ENCODE measurements around the gene GIMD1.
"Not testable (repeated sequence)": the region's sequence is repeated elsewhere in the genome, so short reads cannot be mapped to it uniquely, and the experiment has no call there.

GIMD1 gene

DNA sequence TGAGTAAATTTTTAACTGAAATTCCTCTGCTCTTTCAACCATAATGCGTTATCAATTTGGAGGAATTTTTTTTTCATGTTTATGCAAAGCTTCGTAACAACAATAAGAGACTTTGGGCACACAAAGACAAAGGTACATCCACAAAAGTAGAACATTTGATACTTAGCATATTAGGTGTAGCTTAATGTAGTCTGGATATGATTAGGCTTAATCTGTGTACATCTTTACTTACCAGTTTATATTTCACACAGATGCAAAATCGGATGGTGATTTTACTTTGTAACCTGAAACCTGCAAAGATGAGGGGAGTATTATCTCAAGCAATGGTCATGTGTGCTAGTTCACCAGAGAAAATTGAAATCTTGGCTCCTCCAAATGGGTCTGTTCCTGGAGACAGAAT, 32.0 kb downstream of the GIMD1 start:
- no peak for DNase-seq (ENCODE audit: extremely low spot score)
- ChIA-PET POLR2A (no interaction called here), CTCF (no interaction called here)
- TF ChIP-seq SP1 (IDR thresholded peaks at IDR 0.05) (no peak), ELF4 (IDR thresholded peaks at IDR 0.05) (no peak), ZNF384 (IDR thresholded peaks at IDR 0.05) (no peak), FOXA1 (IDR thresholded peaks at IDR 0.05) (no peak), ARNT (IDR thresholded peaks at IDR 0.05) (no peak), SUZ12 (IDR thresholded peaks at IDR 0.05) (no peak), FOXK2 (IDR thresholded peaks at IDR 0.05) (no peak), HDGF (IDR thresholded peaks at IDR 0.05; ENCODE audit: borderline replicate concordance) (no peak), LEF1 (IDR thresholded peaks at IDR 0.05; ENCODE audit: borderline replicate concordance) (no peak)
- TF ChIP-seq, protein P1, sequence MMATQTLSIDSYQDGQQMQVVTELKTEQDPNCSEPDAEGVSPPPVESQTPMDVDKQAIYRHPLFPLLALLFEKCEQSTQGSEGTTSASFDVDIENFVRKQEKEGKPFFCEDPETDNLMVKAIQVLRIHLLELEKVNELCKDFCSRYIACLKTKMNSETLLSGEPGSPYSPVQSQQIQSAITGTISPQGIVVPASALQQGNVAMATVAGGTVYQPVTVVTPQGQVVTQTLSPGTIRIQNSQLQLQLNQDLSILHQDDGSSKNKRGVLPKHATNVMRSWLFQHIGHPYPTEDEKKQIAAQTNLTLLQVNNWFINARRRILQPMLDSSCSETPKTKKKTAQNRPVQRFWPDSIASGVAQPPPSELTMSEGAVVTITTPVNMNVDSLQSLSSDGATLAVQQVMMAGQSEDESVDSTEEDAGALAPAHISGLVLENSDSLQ (IDR thresholded peaks at IDR 0.05), result no peak

DNA sequence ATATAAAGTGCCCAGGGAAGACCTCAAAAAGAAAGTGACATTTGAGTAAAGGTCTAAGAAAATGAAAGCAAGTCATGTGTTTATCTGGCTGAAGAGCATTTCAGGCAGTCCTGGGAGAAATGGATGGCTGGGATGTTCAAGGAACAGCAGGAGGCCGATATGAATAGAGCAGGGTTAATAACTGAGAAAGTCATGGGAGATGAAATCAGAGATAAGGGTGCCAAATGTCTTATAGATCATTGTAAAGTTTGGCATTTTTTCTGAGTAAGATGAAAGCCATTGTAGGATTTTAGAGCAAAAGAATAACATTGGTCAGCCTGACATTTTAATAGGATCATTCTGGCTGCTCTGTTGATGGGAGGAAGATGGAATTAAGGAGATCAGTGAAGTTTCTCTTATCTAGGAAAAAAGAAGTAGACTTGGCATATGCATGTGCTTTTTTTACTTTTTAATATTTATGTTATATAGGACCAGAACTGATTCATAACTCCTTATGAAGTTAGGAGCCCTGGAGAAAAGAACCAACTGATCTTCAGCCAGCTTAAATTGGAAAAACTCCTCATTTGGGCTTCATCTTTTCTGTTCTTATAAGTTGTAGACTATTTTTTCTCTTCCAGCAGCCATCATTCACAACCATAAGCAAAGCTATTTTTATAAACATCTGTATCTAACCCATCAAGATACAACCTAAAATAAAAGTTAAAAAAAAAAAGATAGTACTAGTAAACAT, 33.7 kb downstream of the GIMD1 start:
- CTCF ChIA-PET, result interaction anchor here (0.6 kb wide), 1 partner anchor 21 kb away, joined by 10 read pairs; no protein-coding TSS in a partner anchor
- no peak for DNase-seq (ENCODE audit: extremely low spot score)
- no peak for TF ChIP-seq ZNF384 (IDR thresholded peaks at IDR 0.05)
- TF ChIP-seq ARNT (IDR thresholded peaks at IDR 0.05), result no peak
- TF ChIP-seq CTBP1 (IDR thresholded peaks at IDR 0.05; ENCODE audit: borderline replicate concordance), result no peak
- TF ChIP-seq ELF4 (IDR thresholded peaks at IDR 0.05), result no peak
- no peak for TF ChIP-seq FOXK2 (IDR thresholded peaks at IDR 0.05)
- no peak for TF ChIP-seq TARDBP (IDR thresholded peaks at IDR 0.05)
- no peak for TF ChIP-seq LEF1 (IDR thresholded peaks at IDR 0.05; ENCODE audit: borderline replicate concordance)
- no peak for TF ChIP-seq FOXM1 (IDR thresholded peaks at IDR 0.05; ENCODE audit: borderline replicate concordance)
- POLR2A ChIA-PET, result no interaction called here

DNA sequence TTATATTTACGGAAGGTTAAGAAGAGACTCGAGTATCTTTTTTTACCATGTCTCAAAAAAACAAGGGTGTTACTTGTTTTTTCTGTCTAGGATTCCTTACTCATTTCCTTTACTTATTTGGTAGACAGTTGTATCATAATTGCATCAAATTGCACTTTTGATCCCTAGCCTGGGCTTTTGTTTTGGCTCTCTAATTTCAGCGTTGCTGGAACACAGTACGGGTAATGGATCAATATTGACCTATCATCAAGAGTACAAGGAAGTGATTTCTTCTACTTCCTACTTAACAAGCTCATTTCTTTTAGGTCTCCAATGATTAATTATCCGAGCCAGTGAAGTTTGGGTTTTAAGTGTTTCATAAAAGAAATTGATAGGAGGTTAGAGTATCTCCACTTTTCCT, 35.4 kb downstream of the GIMD1 start:
- CTCF ChIA-PET, result no interaction called here
- POLR2A ChIA-PET, result no interaction called here
- TF ChIP-seq FOXM1 (IDR thresholded peaks at IDR 0.05; ENCODE audit: borderline replicate concordance) (no peak), CTBP1 (IDR thresholded peaks at IDR 0.05; ENCODE audit: borderline replicate concordance) (no peak), ARNT (IDR thresholded peaks at IDR 0.05) (no peak), L3MBTL2 (conservative IDR thresholded peaks at IDR 0.05) (no peak), FOXK2 (IDR thresholded peaks at IDR 0.05) (no peak), SUZ12 (IDR thresholded peaks at IDR 0.05) (no peak), ELF4 (IDR thresholded peaks at IDR 0.05) (no peak), ZNF384 (IDR thresholded peaks at IDR 0.05) (no peak), FOXA1 (IDR thresholded peaks at IDR 0.05) (no peak), NFRKB (IDR thresholded peaks at IDR 0.05) (no peak), SP1 (IDR thresholded peaks at IDR 0.05) (no peak), BHLHE40 (IDR thresholded peaks at IDR 0.05; ENCODE audit: borderline replicate concordance) (no peak), LEF1 (IDR thresholded peaks at IDR 0.05; ENCODE audit: borderline replicate concordance) (no peak), TARDBP (IDR thresholded peaks at IDR 0.05) (no peak)
- no peak for DNase-seq (ENCODE audit: extremely low spot score)

DNA sequence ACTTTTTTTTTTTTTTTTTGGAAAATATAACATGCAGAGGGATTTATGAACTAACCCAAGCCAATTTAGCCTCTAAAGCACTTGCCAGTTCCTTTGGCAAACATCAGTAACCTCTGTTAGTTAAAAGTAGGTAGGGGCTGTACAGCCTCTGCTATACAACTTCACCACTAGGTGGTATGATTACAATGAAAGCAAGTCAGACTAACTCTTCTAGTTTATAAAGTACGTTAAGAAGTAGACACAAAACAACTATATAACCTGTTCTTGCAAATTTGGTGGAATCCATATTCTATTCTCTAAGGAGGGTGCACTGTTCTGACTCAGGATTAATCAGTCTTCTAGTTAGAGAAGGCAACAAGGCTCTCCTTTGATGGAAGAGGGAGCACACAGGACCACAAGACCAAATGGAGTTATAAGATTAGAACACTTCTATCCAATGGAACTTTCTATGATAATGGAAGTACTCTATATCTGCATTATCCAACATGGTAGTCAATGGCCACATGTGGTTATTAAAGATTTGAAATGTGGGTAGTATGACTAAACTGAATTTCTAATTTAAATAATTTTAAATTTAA, 39.4 kb downstream of the GIMD1 start:
- peak; percentile 34 for DNase-seq (ENCODE audit: extremely low spot score)
- no peak for TF ChIP-seq SUZ12 (IDR thresholded peaks at IDR 0.05)
- TF ChIP-seq, protein P1 (IDR thresholded peaks at IDR 0.05), result no peak
- TF ChIP-seq BHLHE40 (IDR thresholded peaks at IDR 0.05; ENCODE audit: borderline replicate concordance), result no peak
- TF ChIP-seq FOXM1 (IDR thresholded peaks at IDR 0.05; ENCODE audit: borderline replicate concordance), result no peak
- TF ChIP-seq FOXK2 (IDR thresholded peaks at IDR 0.05), result no peak
- no peak for TF ChIP-seq CTBP1 (IDR thresholded peaks at IDR 0.05; ENCODE audit: borderline replicate concordance)
- TF ChIP-seq HDGF (IDR thresholded peaks at IDR 0.05; ENCODE audit: borderline replicate concordance), result no peak
- TF ChIP-seq SP1 (IDR thresholded peaks at IDR 0.05), result no peak
- TF ChIP-seq LEF1 (IDR thresholded peaks at IDR 0.05; ENCODE audit: borderline replicate concordance), result no peak
- no peak for TF ChIP-seq ZNF384 (IDR thresholded peaks at IDR 0.05)
- TF ChIP-seq L3MBTL2 (conservative IDR thresholded peaks at IDR 0.05), result no peak
- POLR2A ChIA-PET, result no interaction called here
- CTCF ChIA-PET, result interaction anchor here (0.6 to 1.3 kb wide), 9 partner anchors 13 to 991 kb away, joined by 3 to 9 read pairs (median 4); partner anchors contain the start of gene TBCK

DNA sequence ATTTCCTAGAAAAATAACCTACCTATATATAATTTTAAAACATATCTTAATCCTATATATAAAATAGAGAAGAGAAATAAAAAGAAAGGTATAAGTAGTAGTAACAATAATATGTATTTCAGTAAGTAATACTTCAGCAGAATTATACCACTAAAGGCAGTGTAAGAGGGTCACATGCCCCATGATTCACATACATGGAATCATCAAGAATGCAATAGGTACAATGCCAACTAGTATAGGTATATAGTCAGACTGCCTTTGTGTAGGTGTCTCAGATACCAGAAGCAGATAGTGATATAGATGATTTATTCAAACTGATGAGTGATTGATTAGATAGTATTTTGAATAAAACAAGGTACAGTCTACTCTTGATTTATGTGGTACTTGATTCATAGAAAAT, 42.8 kb downstream of the GIMD1 start:
- ChIA-PET CTCF (no interaction called here), POLR2A (no interaction called here)
- TF ChIP-seq L3MBTL2 (conservative IDR thresholded peaks at IDR 0.05), result no peak
- TF ChIP-seq ZNF384 (IDR thresholded peaks at IDR 0.05), result no peak
- no peak for TF ChIP-seq CTBP1 (IDR thresholded peaks at IDR 0.05; ENCODE audit: borderline replicate concordance)
- TF ChIP-seq HDGF (IDR thresholded peaks at IDR 0.05; ENCODE audit: borderline replicate concordance), result no peak
- DNase-seq (ENCODE audit: extremely low spot score), result no peak

DNA sequence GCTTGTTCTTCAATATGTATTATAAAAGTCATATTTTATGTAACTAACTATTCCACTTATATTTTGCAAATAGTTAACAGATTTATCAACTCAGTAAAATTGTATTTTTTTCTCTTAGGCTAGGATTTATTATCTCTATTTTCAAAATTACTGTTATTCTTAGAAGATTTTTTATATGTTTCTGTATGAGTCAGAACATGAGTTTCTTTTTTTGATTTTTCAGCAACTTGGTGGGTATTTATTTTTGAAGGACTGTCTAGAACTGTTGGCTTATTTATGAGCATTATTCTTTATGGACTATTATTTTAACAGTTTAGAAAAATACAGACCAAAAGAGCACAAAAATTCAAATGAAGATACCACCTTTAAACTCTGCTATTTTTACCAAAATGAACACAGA, 45.5 kb downstream of the GIMD1 start:
- no peak for TF ChIP-seq TARDBP (IDR thresholded peaks at IDR 0.05)
- no peak for DNase-seq (ENCODE audit: extremely low spot score)
- CTCF ChIA-PET, result no interaction called here
- POLR2A ChIA-PET, result no interaction called here

DNA sequence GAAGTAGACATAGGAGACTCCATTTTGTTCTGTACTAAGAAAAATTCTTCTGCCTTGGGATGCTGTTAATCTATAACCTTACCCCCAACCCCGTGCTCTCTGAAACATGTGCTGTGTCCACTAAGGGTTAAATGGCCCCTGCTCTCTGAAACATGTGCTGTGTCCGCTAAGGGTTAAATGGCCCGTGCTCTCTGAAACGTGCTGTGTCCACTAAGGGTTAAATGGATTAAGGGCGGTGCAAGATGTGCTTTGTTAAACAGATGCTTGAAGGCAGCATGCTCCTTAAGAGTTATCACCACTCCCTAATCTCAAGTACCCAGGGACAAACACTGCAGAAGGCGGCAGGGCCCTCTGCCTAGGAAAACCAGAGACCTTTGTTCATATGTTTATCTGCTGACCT, 46.8 kb downstream of the GIMD1 start:
- DNase-seq (ENCODE audit: extremely low spot score); POLR2A ChIA-PET; CTCF ChIA-PET: not testable (repeated sequence)

DNA sequence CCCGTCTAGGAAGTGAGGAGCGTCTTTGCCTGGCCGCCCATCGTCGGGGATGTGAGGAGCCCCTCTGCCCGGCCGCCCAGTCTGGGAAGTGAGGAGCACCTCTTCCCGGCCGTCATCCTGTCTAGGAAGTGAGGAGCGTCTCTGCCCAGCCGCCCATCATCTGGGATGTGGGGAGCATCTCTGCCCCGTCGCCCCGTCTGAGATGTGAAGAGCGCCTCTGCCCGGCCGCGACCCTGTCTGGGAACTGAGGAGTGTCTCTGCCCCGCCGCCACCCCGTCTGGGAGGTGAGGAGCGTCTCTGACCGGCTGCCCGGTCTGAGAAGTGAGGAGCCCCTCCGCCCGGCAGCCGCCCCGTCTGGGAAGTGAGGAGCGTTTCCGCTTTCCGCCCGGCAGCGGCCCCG, 47.4 kb downstream of the GIMD1 start:
- DNase-seq (ENCODE audit: extremely low spot score); CTCF ChIA-PET; POLR2A ChIA-PET: not testable (repeated sequence)

Measured in HEK293T (cell line).